GM23248 (cell line): ENCODE results near the gene OR8G1. TPM values are rescaled to one million over a fixed set of nuclear protein-coding genes. Genes with fewer than 3 reads are reported as not detected.

Source experiments
- DNase-seq: peaks from one replicate; pipeline ENCODE4 v3.0.0-alpha.2; 2015
- H2AFZ ChIP-seq: fragments of 200-600 bp; sonication (generic); 2 replicates; pipeline ENCODE4 v1.6.1; 2016; ENCODE audit warnings: antibody characterized with exemption
- H3F3A ChIP-seq: fragments of 200-600 bp; sonication (generic); 2 replicates; pipeline ENCODE4 v1.6.1; 2016; ENCODE audit warnings: mild to moderate bottlenecking, antibody characterized with exemption, mixed run types; ENCODE audit not compliant: insufficient read depth
- H3K27ac ChIP-seq: fragments of 200-600 bp; sonication (generic); 2 replicates; pipeline ENCODE4 v1.5.1; 2016; ENCODE audit warnings: mild to moderate bottlenecking
- H3K27me3 ChIP-seq: fragments of 200-600 bp; sonication (generic); replicated peaks from 2 replicates; pipeline ENCODE4 v1.6.1; 2016; ENCODE audit warnings: mild to moderate bottlenecking; ENCODE audit not compliant: insufficient read depth
- H3K36me3 ChIP-seq: fragments of 200-600 bp; sonication (generic); 2 replicates; pipeline ENCODE4 v1.6.1; 2016; ENCODE audit warnings: low read depth, mild to moderate bottlenecking
- H3K4me1 ChIP-seq: fragments of 200-600 bp; sonication (generic); 2 replicates; pipeline ENCODE4 v1.6.1; 2016; ENCODE audit warnings: mild to moderate bottlenecking; ENCODE audit not compliant: insufficient read depth
- H3K4me2 ChIP-seq: fragments of 200-600 bp; sonication (generic); one replicate; pipeline ENCODE4 v1.6.1; 2016; ENCODE audit warnings: mild to moderate bottlenecking; ENCODE audit not compliant: unreplicated experiment
- H3K4me3 ChIP-seq: fragments of 200-600 bp; sonication (generic); 2 replicates; pipeline ENCODE4 v1.5.1; 2016; ENCODE audit warnings: mild to moderate bottlenecking
- H3K79me2 ChIP-seq: fragments of 200-600 bp; sonication (generic); 2 replicates; pipeline ENCODE4 v1.6.1; 2016; ENCODE audit warnings: mild to moderate bottlenecking; ENCODE audit not compliant: insufficient read depth
- H3K9ac ChIP-seq: fragments of 200-600 bp; sonication (generic); 2 replicates; pipeline ENCODE4 v1.6.1; 2016; ENCODE audit warnings: mild to moderate bottlenecking
- H3K9me2 ChIP-seq: fragments of 200-600 bp; sonication (generic); 2 replicates; pipeline ENCODE4 v1.6.1; 2016; ENCODE audit warnings: mixed run types, mild to moderate bottlenecking, moderate library complexity; ENCODE audit not compliant: insufficient read depth
- H3K9me3 ChIP-seq: fragments of 200-600 bp; sonication (generic); one replicate; pipeline ENCODE4 v1.6.1; 2017; ENCODE audit warnings: low read depth
- H4K20me1 ChIP-seq: fragments of 200-600 bp; sonication (generic); 2 replicates; pipeline ENCODE4 v1.6.0; 2016; ENCODE audit not compliant: insufficient read depth
- EZH2 ChIP-seq: fragments of 200-600 bp; sonication (generic); IDR thresholded peaks from 2 replicates; pipeline ENCODE4 v1.6.1; 2018; ENCODE audit warnings: antibody characterized with exemption, mild to moderate bottlenecking; ENCODE audit not compliant: insufficient read depth, poor library complexity, severe bottlenecking
- EZH2phosphoT487 ChIP-seq: fragments of 200-600 bp; sonication (generic); IDR thresholded peaks from 2 replicates; pipeline ENCODE4 v1.6.1; 2018; ENCODE audit warnings: antibody characterized with exemption, moderate library complexity, mild to moderate bottlenecking, low read depth; ENCODE audit not compliant: insufficient read depth
- WGBS, 2 experiments: methylation state at CpG; one replicate each; pipeline ENCODE4 v1.1.6; 2015 to 2017; ENCODE audit warnings: low lambda C conversion rate in 2 of 2, low coverage in 1 of 2; ENCODE audit errors: missing lambda C conversion rate in 2 of 2; 5-methylcytosine and 5-hydroxymethylcytosine counted together
- in situ Hi-C: fragments of 300-500 bp; cut with MboI; formaldehyde crosslinking; loops from 2 replicates; pipeline ENCODE4 v1.15.0; 2020
- polyA plus RNA-seq: library from polyadenylated mRNA; unstranded; fragments of >200 nt; fragmentation: Nextera tagmentation; extraction: Ambion mirVana; gene quantifications from 2 replicates; pipeline ENCODE4 v1.2.1, GENCODE V29; 2016
- total RNA-seq: library from RNA; depleted of rRNA; stranded (reverse); fragments of >200 nt; shearing (Covaris generic); gene quantifications from 2 replicates; pipeline ENCODE4 v1.2.3, GENCODE V29; 2014

Gene OR8G1
- total and polyA plus RNA-seq, 2 experiments from 2014 or later: not detected

DNA sequence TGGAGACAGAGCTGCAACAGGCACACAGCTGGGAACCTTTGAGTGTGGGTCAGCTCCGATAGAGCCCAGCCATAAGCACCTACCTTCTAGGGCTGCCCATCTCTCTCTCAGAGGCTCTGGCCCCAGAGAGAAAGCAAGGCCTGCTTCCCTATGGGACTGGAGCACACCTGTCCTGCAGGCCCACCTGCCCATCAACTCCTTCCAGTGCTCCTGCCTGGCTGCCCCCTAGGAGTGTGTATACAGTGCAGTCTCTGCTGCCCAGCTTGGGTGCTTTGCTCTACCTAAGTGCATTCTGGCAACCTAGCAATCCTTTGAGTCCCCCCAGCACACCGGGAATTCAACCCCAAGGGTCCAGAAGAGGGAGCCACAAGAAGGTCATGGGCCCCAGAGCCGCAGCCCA is 36.3 kb downstream of the OR8G1 start:
- no peak overlapping the region for H3K4me2 ChIP-seq
- H3K9me3 ChIP-seq: no peaks in the 10 kb centered on the region
- TF ChIP-seq EZH2phosphoT487 (no peak), EZH2 (no peak)
- no peak overlapping the region for H3K27ac ChIP-seq
- H3K4me3 ChIP-seq: no peak overlapping the region
- H2AFZ ChIP-seq: no peak overlapping the region
- no peaks in the 10 kb centered on the region for H3K36me3 ChIP-seq
- H3K4me1 ChIP-seq: no peaks in the 10 kb centered on the region
- WGBS, 2 experiments: 72 to 86% methylated on average over 3 of the region's 3 CpGs
- peaks cover 16% of the 10 kb centered on the region for H3K27me3 ChIP-seq
- no peak overlapping the region for H3K9ac ChIP-seq
- in situ Hi-C loops: no loop called here
- no peak for DNase-seq
- H3K9me2 ChIP-seq: no peaks in the 10 kb centered on the region
- H3K79me2 ChIP-seq: no peaks in the 10 kb centered on the region
- H3F3A ChIP-seq: no peaks in the 10 kb centered on the region
- H4K20me1 ChIP-seq: no peaks in the 10 kb centered on the region

DNA sequence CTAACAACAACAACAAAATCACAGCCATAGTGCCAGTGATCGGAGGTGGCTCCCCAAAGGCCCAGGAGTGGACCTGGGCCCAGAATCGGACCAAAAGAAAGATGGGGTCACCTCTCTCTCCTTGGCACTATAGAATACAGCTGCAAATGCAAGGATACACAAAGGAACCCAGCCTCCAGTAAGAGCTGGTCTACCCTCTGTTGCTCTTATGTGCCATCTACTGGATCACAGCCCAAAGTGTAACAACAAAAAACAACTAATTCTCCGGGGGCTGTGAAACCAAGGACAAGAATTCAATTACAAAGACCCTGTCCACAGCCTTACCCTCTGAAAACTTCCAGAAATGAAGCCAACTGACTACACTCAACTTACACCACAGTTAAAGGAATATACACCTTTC is 36.9 kb downstream of the OR8G1 start:
- in situ Hi-C loops: no loop called here
- Histone ChIP-seq H3K4me3 (no peak overlapping the region), H3K4me2 (no peak overlapping the region), H3K9me3 (no peaks in the 10 kb centered on the region), H3K79me2 (no peaks in the 10 kb centered on the region), H2AFZ (no peak overlapping the region), H3F3A (no peaks in the 10 kb centered on the region), H3K27me3 (peaks cover 19% of the 10 kb centered on the region), H3K36me3 (no peaks in the 10 kb centered on the region), H3K27ac (no peak overlapping the region), H3K4me1 (no peaks in the 10 kb centered on the region), H4K20me1 (no peaks in the 10 kb centered on the region), H3K9ac (no peak overlapping the region), H3K9me2 (no peaks in the 10 kb centered on the region)
- no peak for TF ChIP-seq EZH2
- no peak for DNase-seq
- 39 to 43% methylated on average over 3 of the region's 3 CpGs for WGBS, 2 experiments

DNA sequence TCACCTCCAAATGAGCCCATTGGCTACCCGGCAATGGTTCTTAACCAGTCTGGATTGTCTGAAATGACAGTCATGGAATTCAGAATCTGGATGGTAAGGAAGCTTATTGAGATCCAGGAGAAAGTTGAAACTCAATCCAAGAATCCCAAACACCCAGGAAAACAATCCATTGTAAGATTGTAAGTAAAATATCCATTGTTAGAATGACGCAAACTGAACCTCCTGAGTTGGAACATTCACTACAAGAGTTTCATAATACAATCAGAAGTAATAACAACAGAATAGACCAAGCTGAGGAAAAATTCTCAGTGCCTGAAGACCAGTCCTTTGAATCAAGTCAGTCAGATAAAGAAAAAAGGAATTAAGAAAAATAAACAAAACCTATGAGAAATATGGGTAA is 37.4 kb downstream of the OR8G1 start:
- no peaks in the 10 kb centered on the region for H4K20me1 ChIP-seq
- no peaks in the 10 kb centered on the region for H3K4me1 ChIP-seq
- H3K36me3 ChIP-seq: no peaks in the 10 kb centered on the region
- no peak overlapping the region for H3K27ac ChIP-seq
- peaks cover 17% of the 10 kb centered on the region for H3K27me3 ChIP-seq
- H3K79me2 ChIP-seq: no peaks in the 10 kb centered on the region
- no peaks in the 10 kb centered on the region for H3K9me2 ChIP-seq
- H3K4me3 ChIP-seq: no peak overlapping the region
- TF ChIP-seq EZH2phosphoT487: no peak
- H2AFZ ChIP-seq: no peak overlapping the region
- no peaks in the 10 kb centered on the region for H3K9me3 ChIP-seq
- WGBS, 2 experiments: 34 to 41% methylated on average over 2 of the region's 2 CpGs
- no peaks in the 10 kb centered on the region for H3F3A ChIP-seq
- H3K4me2 ChIP-seq: no peak overlapping the region
- H3K9ac ChIP-seq: no peak overlapping the region
- no peak for DNase-seq
- in situ Hi-C loops: no loop called here

DNA sequence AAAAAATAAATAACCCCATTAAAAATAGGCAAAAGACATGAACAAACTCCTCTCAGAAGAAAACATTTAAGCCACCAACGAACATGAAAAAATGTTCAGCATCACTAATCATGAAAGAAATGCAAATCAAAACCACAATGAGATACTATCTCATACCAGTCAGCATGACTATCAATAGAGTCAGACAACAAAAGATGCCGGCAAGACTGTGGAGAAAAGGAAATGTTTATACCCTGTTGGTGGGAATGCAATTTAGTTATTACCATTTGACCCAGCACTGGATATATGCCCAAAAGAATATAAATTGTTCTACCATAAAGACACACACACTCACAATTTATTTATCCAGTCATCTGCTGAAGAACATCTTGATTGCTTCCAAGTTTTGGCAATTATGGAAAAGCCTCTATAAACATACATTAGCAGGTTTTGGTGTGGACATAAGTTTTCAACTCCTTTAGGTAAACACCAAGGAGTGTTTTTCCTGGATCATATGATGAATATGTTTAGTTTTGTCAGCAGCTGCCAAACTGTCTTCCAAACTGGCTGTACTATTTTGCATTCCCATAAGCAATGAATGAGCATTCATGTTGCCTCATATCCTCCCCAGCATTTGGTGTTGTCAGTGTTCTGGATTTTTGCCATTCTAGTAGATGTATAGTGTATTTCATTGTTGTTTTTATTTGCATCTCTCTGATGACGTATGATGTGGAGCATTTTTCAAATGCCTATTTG is 44.9 kb downstream of the OR8G1 start:
- WGBS, 2 experiments: 0 to 1% methylated on average over 3 of the region's 3 CpGs
- in situ Hi-C loops: no loop called here
- TF ChIP-seq EZH2: no peak
- TF ChIP-seq EZH2phosphoT487: 0 out of 2 replicates have a peak, but pooled peaks have one; percentile 46
- Histone ChIP-seq H3K79me2 (no peaks in the 10 kb centered on the region), H3K9me2 (no peaks in the 10 kb centered on the region), H3K27me3 (peaks cover 11% of the 10 kb centered on the region; the same call in 1 of the 2 replicates), H3F3A (peaks cover 13% of the 10 kb centered on the region), H3K4me2 (peak overlapping the region; percentile 50), H3K36me3 (no peaks in the 10 kb centered on the region), H4K20me1 (no peaks in the 10 kb centered on the region), H3K27ac (peak overlapping the region; percentile 56), H3K4me3 (no peak overlapping the region), H3K4me1 (peaks cover 14% of the 10 kb centered on the region), H3K9me3 (no peaks in the 10 kb centered on the region), H3K9ac (no peak overlapping the region), H2AFZ (no peak overlapping the region)
- DNase-seq: peak; percentile 75
